C4-2B (cell line): ENCODE data around the gene THEM5.

ENCODE experiments used
- ZFX ChIP-seq: fragments of 450-650 bp; IDR thresholded peaks from 2 replicates; pipeline ENCODE4 v1.6.1; 2017
- TF ChIP-seq, protein P1 (sequence below): fragments of 450-650 bp; conservative IDR thresholded peaks from 2 replicates; pipeline ENCODE4 v1.5.1; 2017; ENCODE audit warnings: mild to moderate bottlenecking

DNA sequence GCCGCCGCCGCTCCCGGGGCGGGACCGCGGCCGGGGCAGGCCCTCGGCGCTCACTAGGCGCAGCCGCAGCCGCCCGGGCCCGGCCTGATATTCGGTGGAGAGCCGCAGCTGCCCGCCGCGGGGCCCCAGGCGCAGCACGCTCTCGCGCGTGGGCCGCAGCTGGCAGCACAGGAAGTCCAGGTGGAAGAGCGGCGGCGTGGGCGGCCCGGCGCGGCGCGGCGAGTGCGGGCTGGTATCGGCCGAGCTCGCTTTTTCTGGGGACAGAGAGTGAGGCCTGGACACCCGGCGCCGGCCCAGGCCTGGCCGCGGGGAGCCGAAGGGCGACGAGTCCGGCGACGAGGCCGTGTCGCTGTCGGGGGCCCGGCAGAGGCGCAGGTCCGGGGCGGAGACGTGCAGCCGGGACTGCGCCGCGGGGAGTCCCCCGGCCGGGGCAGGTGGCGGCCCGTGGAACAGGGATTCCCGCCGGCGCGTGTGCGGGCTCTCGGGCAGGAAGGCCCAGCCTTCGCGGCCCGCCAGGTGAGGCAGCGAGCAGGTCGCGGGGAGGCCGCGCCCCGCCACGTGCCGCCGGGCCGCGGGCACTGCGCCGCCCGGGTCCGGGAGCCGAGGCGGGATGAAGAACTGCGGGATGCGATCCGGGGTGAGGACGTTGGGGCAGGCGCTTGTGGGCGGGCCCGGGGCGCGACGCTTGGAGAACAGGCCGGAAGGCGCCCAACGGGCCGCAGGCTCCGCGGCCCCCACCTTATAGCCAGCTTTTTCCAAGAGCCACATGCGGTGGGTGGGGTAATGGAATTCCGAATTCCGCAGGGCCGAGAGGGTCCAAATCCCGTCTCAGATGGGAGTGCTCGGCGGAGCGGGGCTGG, 15.1 kb downstream of the THEM5 start:
- TF ChIP-seq, protein P1, sequence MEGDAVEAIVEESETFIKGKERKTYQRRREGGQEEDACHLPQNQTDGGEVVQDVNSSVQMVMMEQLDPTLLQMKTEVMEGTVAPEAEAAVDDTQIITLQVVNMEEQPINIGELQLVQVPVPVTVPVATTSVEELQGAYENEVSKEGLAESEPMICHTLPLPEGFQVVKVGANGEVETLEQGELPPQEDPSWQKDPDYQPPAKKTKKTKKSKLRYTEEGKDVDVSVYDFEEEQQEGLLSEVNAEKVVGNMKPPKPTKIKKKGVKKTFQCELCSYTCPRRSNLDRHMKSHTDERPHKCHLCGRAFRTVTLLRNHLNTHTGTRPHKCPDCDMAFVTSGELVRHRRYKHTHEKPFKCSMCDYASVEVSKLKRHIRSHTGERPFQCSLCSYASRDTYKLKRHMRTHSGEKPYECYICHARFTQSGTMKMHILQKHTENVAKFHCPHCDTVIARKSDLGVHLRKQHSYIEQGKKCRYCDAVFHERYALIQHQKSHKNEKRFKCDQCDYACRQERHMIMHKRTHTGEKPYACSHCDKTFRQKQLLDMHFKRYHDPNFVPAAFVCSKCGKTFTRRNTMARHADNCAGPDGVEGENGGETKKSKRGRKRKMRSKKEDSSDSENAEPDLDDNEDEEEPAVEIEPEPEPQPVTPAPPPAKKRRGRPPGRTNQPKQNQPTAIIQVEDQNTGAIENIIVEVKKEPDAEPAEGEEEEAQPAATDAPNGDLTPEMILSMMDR = no peak
- TF ChIP-seq ZFX = no peak
